Measurements from ENCODE around the gene ANKEF1. TPM values are rescaled to one million over a fixed set of nuclear protein-coding genes. Genes with fewer than 3 reads are reported as not detected.

ANKEF1 gene
- 8.8 and 9.7 TPM in 2 replicates for total RNA-seq (2014; rRNA removed; shearing (Covaris generic))
- 4.6 and 4.7 TPM in 2 replicates for polyA plus RNA-seq (2016; fragmentation: Nextera tagmentation; extraction: Ambion mirVana)
- long read RNA-seq, full-length matches to known transcripts = 1 of 9 reads
- long read RNA-seq, partial matches to known transcripts = 8 of 9 reads
- long read RNA-seq, other reads (novel, unspliced or antisense) = 0 of 9 reads

GRCh38 chr20:10034717-10035571, at the start of gene ANKEF1:
ANKEF1 (plus strand) TSS chr20:10034987; CDS start chr20:10038302, 3,315 bp downstream.
- H3K4me3 Mint-ChIP-seq = peak within 1 kb of the TSS; percentile 69
- Histone ChIP-seq H3K36me3 (ENCODE audit: insufficient read depth) (no peaks in the 10 kb centered on the region), H4K20me1 (replicated peaks; ENCODE audit: insufficient read depth) (no peaks in the 10 kb centered on the region), H3F3A (replicated peaks; ENCODE audit: low read depth) (no peaks in the 10 kb centered on the region), H3K79me2 (replicated peaks; ENCODE audit: insufficient read depth) (0 out of 2 replicates have a peak, but pooled peaks cover 4% of the 10 kb centered on the region), H3K4me3 (peak within 1 kb of the TSS; percentile 83), H3K27me3 (ENCODE audit: insufficient read depth) (peaks cover 7% of the 10 kb centered on the region; the same call in 1 of the 2 replicates), H3K27ac (ENCODE audit: low read depth) (no peak within 1 kb of the TSS), H3K4me1 (ENCODE audit: insufficient read depth) (peaks cover 6% of the 10 kb centered on the region; the same call in 1 of the 2 replicates), H2AFZ (peak within 1 kb of the TSS; percentile 91), H3K4me2 (peak within 1 kb of the TSS; percentile 89), H3K9me2 (ENCODE audit: insufficient read depth) (no peaks in the 10 kb centered on the region)
- H3K9me3 Mint-ChIP-seq = peaks cover 5% of the 10 kb centered on the region; the same call in 1 of the 3 replicates
- TF ChIP-seq JUNB (IDR thresholded peaks at IDR 0.05; ENCODE audit: unreplicated experiment) (no peak), POLR2AphosphoS5 (IDR thresholded peaks at IDR 0.05; ENCODE audit: low read depth) (peak; percentile 72)
- DNase-seq (ENCODE audit: low spot score) (peak; percentile 91), ATAC-seq (peak; percentile 98)
- H3K27ac Mint-ChIP-seq = no peak within 1 kb of the TSS; the same call in none of the 2 replicates
- H3K36me3 Mint-ChIP-seq (ENCODE audit: low read depth) = no peaks in the 10 kb centered on the region; the same call in 2 of the 3 replicates
- peaks cover 4% of the 10 kb centered on the region for H3K27me3 Mint-ChIP-seq (ENCODE audit: insufficient read depth, low read depth, poor library complexity)
- peaks cover 8% of the 10 kb centered on the region for H3K4me1 Mint-ChIP-seq

GRCh38 chr20:9985281-9985680, 49.5 kb upstream of the ANKEF1 start:
- Histone ChIP-seq H3K79me2 (replicated peaks; ENCODE audit: insufficient read depth) (no peaks in the 10 kb centered on the region), H3K4me1 (ENCODE audit: insufficient read depth) (0 out of 2 replicates have a peak, but pooled peaks cover 3% of the 10 kb centered on the region), H3K9me2 (ENCODE audit: insufficient read depth) (no peaks in the 10 kb centered on the region), H4K20me1 (replicated peaks; ENCODE audit: insufficient read depth) (no peaks in the 10 kb centered on the region), H3K27ac (ENCODE audit: low read depth) (no peak overlapping the region), H3K4me2 (no peak overlapping the region), H3K36me3 (ENCODE audit: insufficient read depth) (no peaks in the 10 kb centered on the region), H3F3A (replicated peaks; ENCODE audit: low read depth) (no peaks in the 10 kb centered on the region), H3K4me3 (no peak overlapping the region), H2AFZ (no peak overlapping the region), H3K27me3 (ENCODE audit: insufficient read depth) (no peaks in the 10 kb centered on the region)
- Mint-ChIP-seq H3K36me3 (ENCODE audit: low read depth) (no peaks in the 10 kb centered on the region), H3K9me3 (no peaks in the 10 kb centered on the region), H3K4me3 (no peak overlapping the region), H3K27me3 (ENCODE audit: insufficient read depth, low read depth, poor library complexity) (no peaks in the 10 kb centered on the region), H3K4me1 (peaks cover 3% of the 10 kb centered on the region; the same call in 2 of the 3 replicates), H3K27ac (no peak overlapping the region)
- ATAC-seq = no peak
- no peak for DNase-seq (ENCODE audit: low spot score)
- TF ChIP-seq NANOG (IDR thresholded peaks at IDR 0.05; ENCODE audit: borderline replicate concordance) (no peak), JUNB (IDR thresholded peaks at IDR 0.05; ENCODE audit: unreplicated experiment) (no peak), ZNF462 (CRISPR knock-in tag; IDR thresholded peaks at IDR 0.05) (no peak)
